Small intestine (tissue), 7 donors: ENCODE results near the gene FIGNL2. TPM values are rescaled to one million over a fixed set of nuclear protein-coding genes. Genes with fewer than 3 reads are reported as not detected.
"Not testable (repeated sequence)": the region's sequence is repeated elsewhere in the genome, so short reads cannot be mapped to it uniquely, and the experiment has no call there.

ENCODE experiments used
- DNase-seq, 2 donors: peaks; one replicate each; pipeline versions ENCODE4 v3.0.0 to v3.0.0-alpha.2; 2013
- FAIRE-seq: peaks from 2 replicates; lab custom pipeline; 2012; peaks lifted over from hg19 to GRCh38; lab: Jason Lieb, UNC
- H3K27ac ChIP-seq, 3 donors: one replicate each; pipeline ENCODE4 v1.5.1; 2013; ENCODE audit warnings: low read length in 2 of 3, mild to moderate bottlenecking in 2 of 3, control low read depth in 1 of 3, inconsistent platforms in 1 of 3, low read depth in 1 of 3, moderate library complexity in 1 of 3
- H3K27me3 ChIP-seq, 3 donors: one replicate each; pipeline ENCODE4 v1.6.1; 2013; ENCODE audit warnings: low read length in 3 of 3, inconsistent platforms in 1 of 3; ENCODE audit not compliant: control insufficient read depth in 3 of 3, insufficient read depth in 3 of 3
- H3K36me3 ChIP-seq, 3 donors: one replicate each; pipeline ENCODE4 v1.6.1; 2013; ENCODE audit warnings: low read length in 3 of 3, inconsistent platforms in 1 of 3, low read depth in 1 of 3, mild to moderate bottlenecking in 1 of 3, moderate library complexity in 1 of 3; ENCODE audit not compliant: control insufficient read depth in 3 of 3, insufficient read depth in 2 of 3
- H3K4me1 ChIP-seq, 3 donors: one replicate each; pipeline ENCODE4 v1.6.1; 2013; ENCODE audit warnings: low read length in 2 of 3, inconsistent platforms in 1 of 3, low read depth in 1 of 3, mild to moderate bottlenecking in 1 of 3, moderate library complexity in 1 of 3; ENCODE audit not compliant: control insufficient read depth in 3 of 3, insufficient read depth in 2 of 3
- H3K4me3 ChIP-seq, 3 donors: one replicate each; pipeline ENCODE4 v1.5.1; 2013; ENCODE audit warnings: low read length in 3 of 3, control low read depth in 1 of 3, inconsistent platforms in 1 of 3, low read depth in 1 of 3, mild to moderate bottlenecking in 1 of 3, moderate library complexity in 1 of 3
- H3K9me3 ChIP-seq, 2 donors: one replicate each; pipeline ENCODE4 v1.6.1; 2013; ENCODE audit warnings: low read depth in 1 of 2, low read length in 1 of 2; ENCODE audit not compliant: control insufficient read depth in 2 of 2, insufficient read depth in 1 of 2
- WGBS, 3 donors: extraction: QIAGEN DNeasy Blood & Tissue Kit; methylation state at CpG; one replicate each; pipeline ENCODE4 v1.1.7; 2013; 5-methylcytosine and 5-hydroxymethylcytosine counted together
- polyA plus RNA-seq, 4 donors: library from polyadenylated mRNA; stranded (reverse) in 3 of 4; unstranded in 1 of 4; fragments of 200-250 nt in 3 of 4; fragments of 120-200 nt in 1 of 4; gene quantifications; one replicate each; pipeline versions ENCODE4 v1.2.1 to v1.2.3, GENCODE V29; 2013
- donor health status: healthy with polysubstance abuse.
- donor health status: control.
- donor health status: control.
- donor health status: Bipolar disorder and iron deficiency.
- donor health status: healthy.

Gene FIGNL2
- polyA plus RNA-seq, 4 donors = 0.39 to 0.41 TPM; not detected in 2

- H3K9me3 ChIP-seq, H3K27me3 ChIP-seq, H3K27ac ChIP-seq, DNase-seq, FAIRE-seq, H3K36me3 ChIP-seq, H3K4me3 ChIP-seq: not testable (repeated sequence)
- peaks cover 0 to 15% (median 4%) of the 10 kb centered on the region in 3 donors for H3K4me1 ChIP-seq
- WGBS, 3 donors = 72 to 83% (median 82%) methylated on average over 5 of the region's 5 CpGs
Observed at GRCh38 chr12:51831817-51832216, 16.7 kb downstream of the FIGNL2 start.

GRCh38 chr12:51829641-51830040 is 18.9 kb downstream of the FIGNL2 start:
- FAIRE-seq (no peak), DNase-seq (no peak)
- H3K27ac ChIP-seq = no peak overlapping the region
- H3K4me3 ChIP-seq = no peak overlapping the region
- WGBS, 3 donors = 81 to 95% (median 88%) methylated on average over 1 of the region's 1 CpG
- peaks cover 0 to 7% (median 0%) of the 10 kb centered on the region in 3 donors for H3K27me3 ChIP-seq
- H3K4me1 ChIP-seq = peaks cover 0 to 15% (median 4%) of the 10 kb centered on the region in 3 donors
- no peaks in the 10 kb centered on the region for H3K9me3 ChIP-seq
- H3K36me3 ChIP-seq = no peaks in the 10 kb centered on the region

GRCh38 chr12:51829011-51829481 is 19.5 kb downstream of the FIGNL2 start:
- Histone ChIP-seq H3K27me3 (peaks cover 0 to 6% (median 0%) of the 10 kb centered on the region in 3 donors), H3K9me3 (no peaks in the 10 kb centered on the region)
- WGBS, 3 donors = 78 to 88% (median 80%) methylated on average over 5 of the region's 5 CpGs

GRCh38 chr12:51827925-51828818 is 20.3 kb downstream of the FIGNL2 start:
- peak overlapping the region in 2 of 3 donors; percentile 1 to 4 for H3K27ac ChIP-seq
- FAIRE-seq = no peak
- 13 to 34% (median 31%) methylated on average over 11 of the region's 11 CpGs for WGBS, 3 donors

More at GRCh38 chr12:51829011-51829481, 19.5 kb downstream of the FIGNL2 start:
- FAIRE-seq (no peak), DNase-seq (no peak)
- no peaks in the 10 kb centered on the region for H3K36me3 ChIP-seq
- H3K27ac ChIP-seq = no peak overlapping the region
- peaks cover 0 to 15% (median 4%) of the 10 kb centered on the region in 3 donors for H3K4me1 ChIP-seq
- H3K4me3 ChIP-seq = no peak overlapping the region

GRCh38 chr12:51826881-51827280 is 21.6 kb downstream of the FIGNL2 start:
- peaks cover 0 to 15% (median 4%) of the 10 kb centered on the region in 3 donors for H3K4me1 ChIP-seq
- no peak overlapping the region for H3K4me3 ChIP-seq
- no peaks in the 10 kb centered on the region for H3K27me3 ChIP-seq
- no peak for DNase-seq
- no peak overlapping the region for H3K27ac ChIP-seq
- no peak for FAIRE-seq
- H3K9me3 ChIP-seq = no peaks in the 10 kb centered on the region
- peaks cover 0 to 2% (median 0%) of the 10 kb centered on the region in 3 donors for H3K36me3 ChIP-seq
- 82 to 96% (median 91%) methylated on average over 4 of the region's 4 CpGs for WGBS, 3 donors

More at GRCh38 chr12:51827925-51828818, 20.3 kb downstream of the FIGNL2 start:
- DNase-seq = peak in 1 of 2 donors; percentile 62
- H3K4me1 ChIP-seq = peaks cover 0 to 15% (median 4%) of the 10 kb centered on the region in 3 donors
- no peaks in the 10 kb centered on the region for H3K36me3 ChIP-seq
- peaks cover 0 to under 1% (median 0%) of the 10 kb centered on the region in 3 donors for H3K27me3 ChIP-seq
- H3K4me3 ChIP-seq = no peak overlapping the region
- H3K9me3 ChIP-seq = no peaks in the 10 kb centered on the region

- Histone ChIP-seq H3K4me3 (no peak overlapping the region), H3K9me3 (no peaks in the 10 kb centered on the region), H3K4me1 (peaks cover 0 to 15% (median 4%) of the 10 kb centered on the region in 3 donors), H3K27me3 (peaks cover 0 to 4% (median 0%) of the 10 kb centered on the region in 3 donors), H3K36me3 (peaks cover 0 to 2% (median 0%) of the 10 kb centered on the region in 3 donors), H3K27ac (no peak overlapping the region)
- FAIRE-seq (no peak), DNase-seq (no peak)
- 75 to 92% (median 88%) methylated on average over 5 of the region's 5 CpGs for WGBS, 3 donors
Observed at GRCh38 chr12:51825216-51825615, 23.3 kb downstream of the FIGNL2 start.

GRCh38 chr12:51823875-51824565 is 24.5 kb downstream of the FIGNL2 start:
- peaks cover 0 to 10% (median 0%) of the 10 kb centered on the region in 3 donors for H3K27me3 ChIP-seq
- peaks cover 0 to 15% (median 4%) of the 10 kb centered on the region in 3 donors for H3K4me1 ChIP-seq
- H3K27ac ChIP-seq = no peak overlapping the region
- no peaks in the 10 kb centered on the region for H3K9me3 ChIP-seq
- WGBS, 3 donors = 11 to 28% (median 14%) methylated on average over 6 of the region's 6 CpGs
- no peak overlapping the region for H3K4me3 ChIP-seq
- DNase-seq = peak; percentile 75 to 79
- peaks cover 0 to 2% (median 0%) of the 10 kb centered on the region in 3 donors for H3K36me3 ChIP-seq
- no peak for FAIRE-seq

GRCh38 chr12:51822956-51823355 is 25.6 kb downstream of the FIGNL2 start:
- Histone ChIP-seq H3K4me1 (peaks cover 0 to 11% (median 4%) of the 10 kb centered on the region in 3 donors), H3K27me3 (peaks cover 0 to 10% (median 0%) of the 10 kb centered on the region in 3 donors), H3K4me3 (no peak overlapping the region), H3K36me3 (peaks cover 0 to 2% (median 0%) of the 10 kb centered on the region in 3 donors), H3K9me3 (no peaks in the 10 kb centered on the region), H3K27ac (no peak overlapping the region)
- FAIRE-seq = no peak
- WGBS, 3 donors = 84 to 87% (median 86%) methylated on average over 4 of the region's 4 CpGs
- no peak for DNase-seq
